GM19239 (cell line): ENCODE results near the gene UCN3.
"Not testable (repeated sequence)": the region's sequence is repeated elsewhere in the genome, so short reads cannot be mapped to it uniquely, and the experiment has no call there.

ENCODE experiments used
- DNase-seq: peaks from one replicate; pipeline ENCODE4 v3.0.0; 2011; ENCODE audit warnings: low spot score; ENCODE audit not compliant: insufficient read length
- FAIRE-seq: peaks from 2 replicates; lab custom pipeline; 2011; peaks lifted over from hg19 to GRCh38; lab: Jason Lieb, UNC

UCN3 gene

GRCh38 chr10:5402798-5403197 is 38.0 kb downstream of the UCN3 start:
- no peak for DNase-seq
- FAIRE-seq = no peak

- DNase-seq (no peak), FAIRE-seq (no peak)
These were observed 39.7 kb downstream of the UCN3 start, which contains the start of gene TUBAL3 for GRCh38 chr10:5404208-5405041. Gene TUBAL3 (minus strand): TSS chr10:5404828. CDS start chr10:5404792, 36 bp downstream.

GRCh38 chr10:5406918-5407317 is 42.2 kb downstream of the UCN3 start:
- DNase-seq (no peak), FAIRE-seq (no peak)

GRCh38 chr10:5410787-5411186 is 46.0 kb downstream of the UCN3 start:
- FAIRE-seq, DNase-seq: not testable (repeated sequence)

GRCh38 chr10:5411941-5412276 is 47.1 kb downstream of the UCN3 start:
- FAIRE-seq (no peak), DNase-seq (no peak)

GRCh38 chr10:5412277-5412941 is 47.6 kb downstream of the UCN3 start, which contains the start of gene NET1:
Gene NET1 (plus strand): TSS chr10:5412557. CDS start chr10:5412693, 136 bp downstream.
- FAIRE-seq = peak; percentile 89

GRCh38 chr10:5413012-5413938 is 48.5 kb downstream of the UCN3 start:
- peak; percentile 23 for FAIRE-seq
- DNase-seq = no peak

More at GRCh38 chr10:5412277-5412941, 47.6 kb downstream of the UCN3 start, which contains the start of gene NET1:
- DNase-seq = peak; percentile 78

- no peak for FAIRE-seq
These were observed 52.2 kb downstream of the UCN3 start for GRCh38 chr10:5416981-5417380.

GRCh38 chr10:5418584-5418983 is 53.8 kb downstream of the UCN3 start:
- DNase-seq (no peak), FAIRE-seq (no peak)

More at GRCh38 chr10:5416981-5417380, 52.2 kb downstream of the UCN3 start:
- no peak for DNase-seq

GRCh38 chr10:5419466-5420094 is 54.8 kb downstream of the UCN3 start:
- FAIRE-seq = no peak
- DNase-seq = no peak

GRCh38 chr10:5423771-5424170 is 59.0 kb downstream of the UCN3 start:
- no peak for DNase-seq
- FAIRE-seq = no peak
